Hematopoietic multipotent progenitor cell treated with erythropoietin and hydrocortisone succinate and interleukin-3 and kit ligand, for 15 days (in vitro differentiated cells): ENCODE data around the gene STAM.

Experiments used
- DNase-seq: peaks from one replicate; pipeline ENCODE4 v3.0.0-alpha.2; 2015; ENCODE audit warnings: low spot score

STAM gene

GRCh38 chr10:17648243-17649035 is 4.5 kb downstream of the STAM start:
- no peak for DNase-seq

DNA sequence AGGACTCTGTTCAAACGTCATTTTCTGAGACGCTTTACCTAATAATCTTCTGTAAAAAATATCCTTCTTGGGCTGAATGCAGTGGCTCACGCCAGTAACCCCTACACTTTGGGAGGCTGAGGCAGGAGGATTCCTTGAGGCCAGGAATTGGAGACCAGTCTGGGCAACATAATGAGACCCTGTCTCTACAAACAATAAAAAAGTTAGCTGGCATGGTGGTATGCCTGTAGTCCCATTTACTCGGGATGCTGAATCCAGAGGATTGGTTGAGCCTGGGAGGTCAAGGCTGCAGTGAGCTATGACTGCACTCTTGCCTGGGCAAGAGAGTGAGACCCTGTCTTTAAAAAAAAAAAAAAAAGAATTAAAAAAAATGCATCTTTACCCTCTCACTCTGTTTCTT is 5.1 kb downstream of the STAM start:
- no peak for DNase-seq

- no peak for DNase-seq
Observed at GRCh38 chr10:17649836-17650235, 5.9 kb downstream of the STAM start.

DNA sequence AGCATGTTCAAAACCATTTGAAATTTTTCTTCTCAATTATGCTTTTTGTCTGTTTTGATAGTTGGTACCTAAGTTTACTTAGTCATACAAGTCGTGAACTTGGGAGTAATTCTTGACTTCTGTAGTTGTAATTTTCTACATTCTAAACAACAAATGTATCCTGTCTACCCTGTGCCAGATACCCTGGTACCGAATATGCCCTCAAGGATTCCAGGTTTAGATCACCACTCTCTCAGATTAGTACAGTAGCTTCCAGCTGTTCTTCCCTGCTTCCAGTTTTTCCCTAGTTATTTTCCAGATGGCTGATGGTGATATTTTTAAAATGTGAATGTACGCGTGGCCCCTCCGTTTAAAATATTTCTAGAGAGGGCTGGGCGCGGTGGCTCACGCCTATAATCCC is 6.5 kb downstream of the STAM start:
- no peak for DNase-seq

GRCh38 chr10:17651896-17652295 is 7.9 kb downstream of the STAM start:
- no peak for DNase-seq

- no peak for DNase-seq
Observed at GRCh38 chr10:17652585-17652984, 8.6 kb downstream of the STAM start.

DNA sequence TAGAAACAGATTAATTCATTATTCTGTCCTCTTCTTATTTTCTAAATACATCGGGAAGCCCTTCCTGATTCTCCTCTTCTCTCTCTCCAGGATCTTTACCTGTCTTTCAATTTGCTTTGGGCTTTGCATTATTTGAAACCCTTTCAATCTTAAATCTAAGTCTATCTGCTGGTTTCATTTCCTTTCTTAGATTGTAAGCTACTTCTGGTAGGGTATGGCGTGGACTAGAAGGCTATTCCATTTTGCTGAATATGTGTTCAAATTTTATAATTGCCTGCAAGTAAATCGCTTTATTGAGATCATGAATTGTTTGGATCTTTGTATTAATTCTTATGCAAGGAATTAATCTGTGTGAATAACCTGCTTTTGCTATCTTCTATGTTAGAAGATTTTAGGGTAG is 11.1 kb downstream of the STAM start:
- DNase-seq, result no peak

GRCh38 chr10:17655567-17656146 is 11.7 kb downstream of the STAM start:
- no peak for DNase-seq

DNA sequence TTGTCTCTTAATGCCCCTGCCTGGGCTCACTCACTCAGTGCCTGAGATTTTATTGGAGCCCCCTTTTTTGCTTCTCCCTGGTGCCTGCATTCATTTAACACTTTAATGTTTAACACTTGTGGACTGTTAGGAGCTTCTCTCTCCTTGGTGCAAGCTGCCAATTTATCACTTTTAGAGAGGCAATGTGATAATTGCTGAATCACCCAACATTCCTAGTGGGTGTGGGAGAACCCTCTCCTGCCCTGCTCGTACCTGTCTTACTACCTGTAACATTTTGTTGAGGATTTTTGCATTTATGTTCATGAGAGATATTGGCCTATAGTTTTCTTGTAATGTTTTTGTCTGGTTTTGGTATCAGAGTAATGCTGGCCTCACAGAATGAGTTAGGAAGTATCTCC is 13.2 kb downstream of the STAM start:
- DNase-seq, result peak; percentile 58

DNA sequence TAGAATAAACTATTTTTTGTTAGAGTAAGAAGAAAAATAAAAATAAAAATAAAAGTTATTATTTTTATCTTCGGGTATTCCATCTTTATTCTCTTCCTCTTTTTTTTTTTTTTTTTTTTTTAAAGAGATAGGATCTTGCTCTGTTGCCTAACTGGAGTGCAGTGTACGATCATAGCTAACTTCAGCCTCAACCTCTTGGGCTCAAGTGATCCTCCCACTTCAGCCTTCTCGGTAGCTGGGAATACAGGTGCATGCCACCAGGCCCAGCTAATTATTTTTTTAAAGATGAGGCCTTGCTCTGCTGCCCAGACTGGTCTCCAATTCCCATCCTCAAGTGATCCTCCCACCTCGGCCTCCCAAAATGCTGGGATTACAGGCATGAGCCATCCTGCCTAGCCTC is 15.4 kb downstream of the STAM start:
- no peak for DNase-seq

GRCh38 chr10:17660921-17661320 is 17.0 kb downstream of the STAM start:
- no peak for DNase-seq

DNA sequence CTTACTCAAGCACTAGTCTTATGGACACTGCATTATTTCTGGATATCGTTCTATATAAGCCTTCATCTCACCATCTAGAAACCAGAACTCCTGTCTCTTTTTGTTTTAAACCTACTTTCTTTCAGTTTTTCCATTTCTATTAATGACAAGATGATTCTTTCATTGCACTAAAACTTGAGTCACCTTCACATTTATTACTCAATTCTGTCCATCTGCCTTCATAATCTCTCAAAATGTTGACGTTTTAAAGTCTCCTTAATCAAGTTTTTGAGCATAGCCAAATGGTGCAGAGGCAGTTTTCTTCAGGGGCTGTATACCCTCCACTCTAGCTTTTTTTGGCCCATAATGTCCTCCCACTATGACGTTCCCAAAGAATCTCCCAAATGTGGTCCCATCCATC is 17.6 kb downstream of the STAM start:
- DNase-seq, result no peak

DNA sequence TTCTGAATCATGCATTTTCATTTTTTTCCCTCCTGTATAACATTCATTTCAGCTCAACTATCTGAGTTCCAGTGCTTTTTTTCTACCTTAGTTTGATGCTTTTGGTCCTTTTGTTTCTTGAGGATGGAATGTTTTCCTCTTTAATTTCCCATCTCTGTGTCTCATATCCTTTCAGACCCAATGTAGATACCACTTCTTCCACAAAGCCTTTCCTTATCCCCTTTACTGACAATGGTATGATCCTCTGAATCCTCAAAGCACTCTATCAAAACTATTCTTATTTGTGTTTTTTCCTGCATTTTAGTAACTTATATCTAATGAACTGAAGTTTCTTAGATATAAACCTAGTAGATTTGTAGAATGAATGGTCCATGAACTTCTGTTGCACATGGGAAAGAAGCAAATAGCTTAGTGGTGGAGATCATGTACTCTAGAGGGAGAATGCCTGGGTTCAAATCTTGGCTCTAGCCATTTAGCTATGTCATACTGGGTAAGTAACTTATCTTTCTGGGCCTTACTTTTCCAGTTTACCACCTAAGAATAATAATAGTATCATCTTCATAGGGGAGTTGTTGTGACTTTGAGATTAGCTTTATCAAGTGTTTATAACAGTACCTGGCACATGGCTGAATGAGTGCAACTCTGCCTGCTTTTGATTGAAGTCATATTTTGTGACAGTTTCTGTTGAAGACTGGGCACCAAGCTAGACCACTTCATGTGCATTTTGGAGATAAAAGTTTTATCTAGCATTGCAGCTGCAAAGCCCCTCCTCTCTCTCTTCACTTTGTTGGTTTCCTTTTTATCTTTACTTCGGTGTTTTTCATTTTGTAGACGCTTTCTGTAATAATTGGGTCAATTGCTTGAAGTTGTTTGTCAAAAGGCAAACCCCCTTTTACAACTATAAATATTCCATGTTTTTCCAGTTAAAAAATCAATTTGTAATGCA is 18.5 kb downstream of the STAM start:
- DNase-seq, result peak; percentile 97

GRCh38 chr10:17663450-17663849 is 19.5 kb downstream of the STAM start:
- peak; percentile 62 for DNase-seq

- DNase-seq, result no peak
Observed at GRCh38 chr10:17665747-17666146, 21.8 kb downstream of the STAM start.

DNA sequence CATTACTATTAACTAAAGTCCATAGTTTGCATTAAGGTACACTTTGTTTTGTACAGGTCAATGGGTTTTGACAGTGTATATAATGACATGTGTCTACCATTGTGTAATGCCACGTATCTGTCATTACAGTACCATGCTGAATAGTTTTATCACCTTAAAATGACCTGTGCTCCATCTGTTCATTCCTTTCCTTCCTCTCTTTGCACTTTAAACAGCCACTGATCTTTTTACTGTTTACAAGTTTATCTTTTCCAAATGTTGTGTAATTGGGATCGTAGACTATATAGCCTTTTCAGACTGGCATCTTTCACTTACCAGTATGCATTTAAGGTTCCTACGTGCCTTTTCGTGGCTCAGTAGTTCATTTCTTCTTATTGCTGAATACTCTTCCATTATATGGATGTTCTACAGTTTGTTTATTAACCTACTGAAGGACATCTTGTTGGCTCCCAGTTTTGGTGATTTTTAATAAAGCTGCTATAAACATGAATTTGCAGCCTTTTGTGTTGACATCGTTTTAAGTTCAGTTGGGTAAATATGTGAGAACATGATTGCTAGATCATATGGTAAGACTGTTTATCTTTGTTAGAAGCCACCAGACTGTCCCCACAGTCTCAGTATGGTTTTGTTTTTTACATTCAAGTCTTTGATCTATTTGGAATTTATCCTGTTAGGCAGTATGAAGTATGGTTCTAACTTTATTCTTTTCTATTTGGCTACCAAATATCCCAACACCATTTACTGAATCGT is 24.7 kb downstream of the STAM start:
- DNase-seq, result peak; percentile 70

GRCh38 chr10:17669185-17669872 is 25.4 kb downstream of the STAM start:
- DNase-seq, result no peak

DNA sequence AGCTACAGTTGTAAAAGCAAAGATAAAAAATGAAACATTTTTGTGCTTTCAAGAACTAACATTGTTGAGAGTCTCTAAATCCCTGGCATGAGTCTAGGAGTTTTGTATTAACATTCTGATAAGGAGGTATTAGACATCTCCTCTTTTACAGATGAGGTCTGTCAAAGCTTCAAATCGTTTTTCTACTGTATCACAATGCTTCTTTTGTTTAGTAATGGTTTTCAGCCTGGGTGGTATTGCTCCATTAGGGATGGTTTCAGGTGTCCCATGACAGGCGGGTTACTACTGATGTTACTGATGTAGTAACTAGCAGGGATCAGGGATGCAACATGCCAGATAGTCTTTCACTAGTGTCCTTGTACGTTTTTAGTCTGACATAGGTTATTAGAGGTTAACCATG is 27.4 kb downstream of the STAM start:
- DNase-seq, result no peak

DNA sequence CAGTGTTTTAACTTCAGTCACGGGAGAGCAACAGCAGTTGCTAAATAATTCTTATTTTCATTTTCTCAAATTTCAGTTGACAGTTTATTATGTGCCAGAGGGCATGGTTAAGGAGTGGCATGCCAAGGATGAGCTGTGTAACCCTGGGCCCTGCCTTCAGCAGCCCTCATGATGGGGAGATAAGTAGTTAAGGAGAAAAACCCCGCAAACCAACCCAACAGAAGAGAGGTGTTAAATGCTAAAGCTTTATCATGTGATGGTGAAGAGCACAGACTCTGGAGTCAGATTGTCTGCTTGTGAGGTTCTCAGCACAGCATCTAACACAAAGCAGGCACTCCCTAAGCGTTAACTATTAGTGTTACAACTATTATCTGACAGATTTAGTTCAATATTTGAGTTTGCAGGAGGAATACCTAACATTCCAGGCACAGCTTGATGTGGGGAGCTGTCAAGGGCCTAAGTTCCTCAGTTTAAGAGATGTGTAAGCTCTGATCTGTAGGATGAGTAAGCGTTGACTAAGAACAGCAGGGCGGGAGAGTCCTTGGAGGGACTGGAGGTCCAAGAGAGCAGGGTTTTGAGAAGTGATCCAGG is 29.6 kb downstream of the STAM start:
- DNase-seq, result peak; percentile 70

DNA sequence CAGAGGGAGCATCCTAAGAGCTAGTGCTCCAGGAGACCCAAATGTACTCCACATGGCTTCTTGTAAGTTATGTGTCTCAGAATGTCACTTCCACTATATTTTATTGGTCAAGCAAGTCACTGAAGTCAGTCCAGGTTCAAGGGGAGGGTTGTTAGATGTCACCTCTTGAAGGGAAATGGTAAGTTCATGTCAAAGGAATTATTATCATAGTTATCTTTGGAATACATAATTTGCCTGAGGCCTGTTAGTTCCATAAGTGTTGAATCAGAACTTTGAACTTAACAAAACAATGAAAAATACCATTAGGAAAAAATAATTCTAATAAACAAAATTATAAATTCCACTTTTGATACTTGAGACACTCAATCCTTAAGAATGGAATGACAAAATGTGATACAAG is 30.6 kb downstream of the STAM start:
- no peak for DNase-seq

GRCh38 chr10:17675638-17676037 is 31.7 kb downstream of the STAM start:
- DNase-seq, result peak; percentile 86
